GM23338 (cell line): Measurements from ENCODE around the gene HOXC9.

Source experiments
- CREB1 ChIP-seq: fragments of 250-450 bp; sonication (Bioruptor Pico); IDR thresholded peaks from 2 replicates; pipeline ENCODE4 v1.5.0; 2020; ENCODE audit warnings: low read depth, mild to moderate bottlenecking, moderate library complexity
- CTCF ChIP-seq, 2 experiments: fragments of 200-600 bp in 1 of 2; sonication (generic) in 1 of 2; conservative IDR thresholded peaks; 2 replicates each; pipeline versions ENCODE4 v1.5.1 to v1.6.1; 2016 to 2017; ENCODE audit warnings: antibody characterized with exemption in 2 of 2, low read depth in 2 of 2, mild to moderate bottlenecking in 2 of 2, moderate library complexity in 1 of 2
- ETS1 ChIP-seq: IDR thresholded peaks from 2 replicates; pipeline ENCODE4 v1.6.1; 2016; ENCODE audit warnings: antibody characterized with exemption
- EZH2 ChIP-seq: fragments of 200-600 bp; sonication (generic); IDR thresholded peaks from one replicate; pipeline ENCODE4 v1.8.0; 2017; ENCODE audit warnings: antibody characterized with exemption, mild to moderate bottlenecking, low read depth; ENCODE audit not compliant: unreplicated experiment
- EZH2phosphoT487 ChIP-seq: fragments of 200-600 bp; sonication (generic); IDR thresholded peaks from one replicate; pipeline ENCODE4 v1.8.1; 2018; ENCODE audit warnings: antibody characterized with exemption; ENCODE audit not compliant: unreplicated experiment
- POLR2AphosphoS5 ChIP-seq: IDR thresholded peaks from 2 replicates; pipeline ENCODE4 v1.6.1; 2016; ENCODE audit warnings: antibody characterized with exemption, low read depth
- REST ChIP-seq: IDR thresholded peaks from one replicate; pipeline ENCODE4 v1.6.1; 2018; ENCODE audit warnings: antibody characterized with exemption; ENCODE audit not compliant: unreplicated experiment
- ZNF114 ChIP-seq: fragments of 250-450 bp; sonication (Bioruptor Pico); IDR thresholded peaks from 2 replicates; pipeline ENCODE4 v1.5.0; 2020; ENCODE audit warnings: mild to moderate bottlenecking, moderate library complexity
- ZNF462 ChIP-seq: fragments of 250-450 bp; sonication (Bioruptor Pico); IDR thresholded peaks from 2 replicates; pipeline ENCODE4 v1.5.0; 2020; ENCODE audit warnings: mild to moderate bottlenecking, moderate library complexity

- TF ChIP-seq EZH2: peak; percentile 10
- no peak for TF ChIP-seq REST
- no peak for TF ChIP-seq CTCF (conservative IDR thresholded peaks at IDR 0.05; ENCODE audit: low read depth in 2 of 2)
- TF ChIP-seq EZH2phosphoT487: no peak
- TF ChIP-seq CREB1 (CRISPR knock-in tag): no peak
- TF ChIP-seq POLR2AphosphoS5: no peak
- no peak for TF ChIP-seq ETS1
- no peak for TF ChIP-seq ZNF462 (CRISPR knock-in tag)
- no peak for TF ChIP-seq ZNF114
These were observed 49.6 kb upstream of the HOXC9 start for GRCh38 chr12:53950437-53950773.
